GM12878 (cell line): Measurements from ENCODE around the gene DDO.

Experiments used
- ATF7 ChIP-seq: fragments of 450-650 bp; IDR thresholded peaks from 2 replicates; pipeline ENCODE4 v1.6.1; 2016; ENCODE audit warnings: low read depth, mild to moderate bottlenecking
- NR2C1 ChIP-seq: fragments of 450-650 bp; IDR thresholded peaks from 2 replicates; pipeline ENCODE4 v1.6.1; 2017; ENCODE audit warnings: antibody characterized with exemption, mild to moderate bottlenecking, moderate library complexity

- TF ChIP-seq ATF7 (no peak), NR2C1 (no peak)
Observed at GRCh38 chr6:110447761-110448160, 32.4 kb upstream of the DDO start.
